GM18951 (cell line): ENCODE results near the gene KIF26A.

Source experiments
- POLR2A ChIP-seq: IDR thresholded peaks from 4 replicates; pipeline ENCODE4 v1.6.1; 2011; ENCODE audit warnings: mild to moderate bottlenecking; ENCODE audit not compliant: insufficient read length, insufficient read depth; ENCODE audit errors: extremely low read depth
- in situ Hi-C: fragments of 300-500 bp; cut with MboI; formaldehyde crosslinking; loops from one replicate; pipeline ENCODE4 v1.12.0; 2022; ENCODE audit warnings: low sequenced_read_pairs, mixed read lengths, inconsistent platforms; ENCODE audit not compliant: unreplicated experiment

The KIF26A gene

GRCh38 chr14:104133496-104133895, 4.9 kb upstream of the KIF26A start:
- TF ChIP-seq POLR2A, result no peak
- in situ Hi-C loops, result no loop called here

- in situ Hi-C loops, result no loop called here
- TF ChIP-seq POLR2A, result no peak
These were observed 4.1 kb upstream of the KIF26A start for GRCh38 chr14:104134061-104134965.

- TF ChIP-seq POLR2A, result no peak
- in situ Hi-C loops, result no loop called here
These were observed 3.1 kb upstream of the KIF26A start for GRCh38 chr14:104135121-104135903.

GRCh38 chr14:104135904-104136471, 2.4 kb upstream of the KIF26A start:
- in situ Hi-C loops, result no loop called here
- TF ChIP-seq POLR2A, result no peak

GRCh38 chr14:104136472-104137296, 1.7 kb upstream of the KIF26A start:
- TF ChIP-seq POLR2A, result no peak
- in situ Hi-C loops, result no loop called here

- in situ Hi-C loops, result no loop called here
- no peak for TF ChIP-seq POLR2A
These were observed 890 bp upstream of the KIF26A start for GRCh38 chr14:104137297-104138097.

- in situ Hi-C loops, result no loop called here
- no peak for TF ChIP-seq POLR2A
These were observed 502 bp downstream of the KIF26A start for GRCh38 chr14:104138718-104139459.

GRCh38 chr14:104139460-104140212, 1.2 kb downstream of the KIF26A start:
- TF ChIP-seq POLR2A, result no peak
- in situ Hi-C loops, result no loop called here

- in situ Hi-C loops, result no loop called here
- TF ChIP-seq POLR2A, result no peak
These were observed 1.8 kb downstream of the KIF26A start for GRCh38 chr14:104140213-104140462.

GRCh38 chr14:104140463-104141331, 2.3 kb downstream of the KIF26A start:
- no peak for TF ChIP-seq POLR2A
- in situ Hi-C loops, result no loop called here

- in situ Hi-C loops, result no loop called here
- TF ChIP-seq POLR2A, result no peak
These were observed 3.3 kb downstream of the KIF26A start for GRCh38 chr14:104141621-104142091.
